ENCODE results near the gene RHOBTB1.

Gene RHOBTB1

DNA sequence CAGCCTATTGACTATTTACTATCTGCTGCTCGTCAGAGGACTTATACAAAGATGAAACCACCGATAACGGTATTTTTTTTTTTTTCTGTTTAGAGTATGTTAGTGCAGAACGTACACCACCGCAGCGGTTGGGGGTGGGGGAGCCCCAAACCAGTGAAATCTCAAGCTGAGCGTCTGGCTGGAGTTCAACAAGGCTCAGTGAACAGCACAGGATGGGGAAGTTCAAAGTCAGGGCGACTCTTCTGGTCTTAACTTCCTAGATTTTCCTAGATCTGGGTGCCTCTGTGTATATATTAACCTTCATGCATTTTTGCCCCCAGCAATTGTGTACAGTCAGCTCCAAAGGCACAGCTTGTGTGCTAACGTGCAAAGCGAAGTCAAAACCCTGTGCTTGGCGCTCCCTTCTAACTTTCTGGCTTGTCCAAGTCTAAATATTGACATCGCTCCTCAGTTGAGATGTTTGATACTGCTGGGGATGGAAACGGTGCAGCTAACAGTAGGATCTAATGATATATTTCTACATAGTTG is 1.1 kb downstream of the RHOBTB1 start:
- peak in 44 of 56 donors; percentile 1 to 77 (median 32) for DNase-seq

GRCh38 chr10:60942134-60942787 is 1.7 kb downstream of the RHOBTB1 start:
- no peak for DNase-seq

- DNase-seq, result no peak
Observed at GRCh38 chr10:60940446-60940845, 3.5 kb downstream of the RHOBTB1 start.

- DNase-seq, result peak in 1 of 56 donors; percentile 4
Observed at GRCh38 chr10:60937784-60938654, 6.0 kb downstream of the RHOBTB1 start.

DNA sequence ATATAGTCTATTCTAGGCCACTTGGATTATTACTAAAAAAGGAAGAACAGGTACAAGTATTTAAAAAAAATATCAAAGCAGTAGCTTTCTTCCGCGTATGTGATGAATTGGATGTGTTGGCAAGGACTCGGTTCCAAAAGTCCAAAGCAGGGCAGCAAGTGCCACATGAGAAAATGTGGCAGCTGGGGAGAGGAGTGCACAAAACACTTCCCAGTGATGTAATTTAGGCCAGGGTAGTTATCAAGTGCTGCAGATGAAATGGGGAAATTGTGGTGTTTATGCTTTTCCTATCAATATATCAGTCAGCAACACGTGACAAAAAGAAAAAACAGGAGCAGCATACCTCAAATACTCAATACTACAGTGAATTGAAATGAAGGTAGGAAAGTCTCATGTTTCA is 7.0 kb downstream of the RHOBTB1 start:
- DNase-seq, result no peak

- no peak for DNase-seq
Observed at GRCh38 chr10:60934215-60935175, 9.5 kb downstream of the RHOBTB1 start.

- no peak for DNase-seq
Observed at GRCh38 chr10:60932756-60933155, 11.2 kb downstream of the RHOBTB1 start.

GRCh38 chr10:60930237-60930636 is 13.7 kb downstream of the RHOBTB1 start:
- DNase-seq, result no peak

- DNase-seq, result no peak
Observed at GRCh38 chr10:60921633-60922032, 22.4 kb downstream of the RHOBTB1 start.

- no peak for DNase-seq
Observed at GRCh38 chr10:60920479-60920878, 23.5 kb downstream of the RHOBTB1 start.

DNA sequence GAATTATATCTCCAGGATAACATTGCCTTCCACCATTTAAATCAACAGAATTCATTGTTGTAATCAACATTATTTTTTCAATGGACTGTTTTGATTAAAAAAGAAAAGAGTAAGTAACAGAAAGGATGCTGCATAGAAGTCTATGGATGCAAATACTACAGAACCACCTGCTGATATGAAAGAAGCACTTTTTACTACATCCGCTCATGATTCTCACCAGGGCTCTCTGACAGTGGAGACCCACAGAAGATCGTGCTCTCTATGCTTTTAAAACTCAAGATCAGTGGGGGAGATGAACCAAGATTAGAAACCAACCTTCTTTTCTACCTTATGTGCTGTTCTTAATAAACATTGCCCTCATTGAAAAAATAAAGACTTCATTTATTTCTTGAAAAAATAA is 24.4 kb downstream of the RHOBTB1 start:
- DNase-seq, result no peak

DNA sequence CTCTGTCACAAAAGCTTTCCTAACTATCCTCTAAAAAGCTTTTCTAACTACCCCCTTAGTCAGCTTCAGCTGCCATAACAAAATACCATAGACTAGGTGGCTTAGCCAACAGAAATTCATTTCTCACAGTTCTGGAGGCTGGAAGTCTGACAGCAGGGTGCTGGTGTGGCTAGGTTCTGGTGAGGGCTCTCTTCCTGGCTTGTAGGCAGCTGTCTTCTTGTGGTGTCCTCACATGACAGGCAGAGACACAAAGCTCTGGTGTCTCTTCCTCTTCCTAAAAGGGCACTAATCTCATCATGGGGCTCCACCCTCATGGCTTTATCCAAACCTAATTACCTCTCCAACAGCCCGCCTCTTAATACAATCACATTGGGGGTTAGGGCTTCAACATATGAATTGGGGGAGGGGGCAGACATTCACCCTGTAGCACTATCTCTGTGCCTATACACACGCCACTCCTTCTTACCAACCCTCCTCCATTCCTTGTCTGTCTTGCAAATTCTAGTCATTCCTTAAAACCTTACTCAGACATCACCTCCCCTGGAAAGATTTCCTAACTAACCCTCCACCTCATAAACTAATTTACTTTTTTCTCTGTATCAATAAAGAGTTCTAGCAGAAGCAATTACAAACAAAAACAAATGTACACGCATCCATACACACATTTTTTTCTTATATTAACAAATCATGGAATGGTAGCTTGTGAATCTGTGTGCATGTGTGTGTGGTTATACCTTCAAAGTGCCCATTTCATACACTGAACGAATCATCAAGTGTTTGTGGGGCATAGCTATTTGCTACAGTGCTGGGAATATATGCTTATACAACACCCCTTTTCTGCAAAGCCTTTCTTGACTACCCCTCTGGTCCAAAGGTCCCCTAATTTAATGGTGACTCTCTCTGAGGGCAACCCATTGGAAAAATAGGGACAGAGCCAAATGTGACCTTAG is 26.4 kb downstream of the RHOBTB1 start:
- no peak for DNase-seq

- no peak for DNase-seq
Observed at GRCh38 chr10:60916025-60916424, 28.0 kb downstream of the RHOBTB1 start.

- DNase-seq, result no peak
Observed at GRCh38 chr10:60914690-60915141, 29.3 kb downstream of the RHOBTB1 start.

DNA sequence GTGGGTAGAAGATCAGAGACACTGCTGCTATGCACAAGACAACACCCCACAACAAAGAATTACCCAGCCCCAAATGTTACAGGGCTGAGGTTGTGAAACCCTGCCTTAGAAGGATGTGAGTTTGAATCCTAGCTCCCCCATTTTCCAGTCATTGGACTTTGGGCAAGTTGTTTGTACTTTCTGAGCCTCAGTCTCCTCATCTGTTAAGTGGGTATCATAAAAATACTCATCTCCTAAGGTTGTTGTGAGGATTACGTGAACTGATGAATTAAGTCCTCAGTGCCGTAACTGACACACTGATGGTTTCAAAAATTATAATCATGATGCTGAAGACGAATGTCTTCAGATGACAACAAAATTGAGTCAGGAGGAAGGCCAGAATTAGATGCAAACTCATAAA is 30.3 kb downstream of the RHOBTB1 start:
- DNase-seq, result no peak

DNA sequence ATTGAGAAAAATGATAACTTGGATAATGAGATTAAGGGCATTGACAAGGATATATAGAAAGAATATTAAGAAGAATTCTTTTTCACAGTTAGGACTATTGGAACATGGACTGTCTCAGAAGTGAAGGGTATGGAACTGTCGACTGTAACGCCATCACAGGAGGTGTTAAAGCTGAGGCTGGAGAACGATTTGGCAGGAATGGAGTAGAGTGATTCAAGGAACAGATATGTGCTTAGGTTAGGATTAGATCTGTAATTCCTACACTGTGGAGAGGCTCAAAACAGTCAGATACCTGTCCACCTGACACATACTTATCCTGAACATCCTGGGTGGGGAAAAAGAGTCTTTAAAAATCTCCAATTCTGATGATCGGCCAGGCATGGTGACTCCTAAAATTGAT is 30.9 kb downstream of the RHOBTB1 start:
- no peak for DNase-seq

- DNase-seq, result no peak
Observed at GRCh38 chr10:60911715-60912114, 32.3 kb downstream of the RHOBTB1 start.

- DNase-seq, result no peak
Observed at GRCh38 chr10:60911216-60911615, 32.8 kb downstream of the RHOBTB1 start.

- DNase-seq, result peak in 1 of 56 donors; percentile 10
Observed at GRCh38 chr10:60910543-60910942, 33.4 kb downstream of the RHOBTB1 start.

GRCh38 chr10:60908896-60909295 is 35.1 kb downstream of the RHOBTB1 start:
- no peak for DNase-seq
